Measurements from ENCODE around the gene SACS.

Gene SACS, protein sequence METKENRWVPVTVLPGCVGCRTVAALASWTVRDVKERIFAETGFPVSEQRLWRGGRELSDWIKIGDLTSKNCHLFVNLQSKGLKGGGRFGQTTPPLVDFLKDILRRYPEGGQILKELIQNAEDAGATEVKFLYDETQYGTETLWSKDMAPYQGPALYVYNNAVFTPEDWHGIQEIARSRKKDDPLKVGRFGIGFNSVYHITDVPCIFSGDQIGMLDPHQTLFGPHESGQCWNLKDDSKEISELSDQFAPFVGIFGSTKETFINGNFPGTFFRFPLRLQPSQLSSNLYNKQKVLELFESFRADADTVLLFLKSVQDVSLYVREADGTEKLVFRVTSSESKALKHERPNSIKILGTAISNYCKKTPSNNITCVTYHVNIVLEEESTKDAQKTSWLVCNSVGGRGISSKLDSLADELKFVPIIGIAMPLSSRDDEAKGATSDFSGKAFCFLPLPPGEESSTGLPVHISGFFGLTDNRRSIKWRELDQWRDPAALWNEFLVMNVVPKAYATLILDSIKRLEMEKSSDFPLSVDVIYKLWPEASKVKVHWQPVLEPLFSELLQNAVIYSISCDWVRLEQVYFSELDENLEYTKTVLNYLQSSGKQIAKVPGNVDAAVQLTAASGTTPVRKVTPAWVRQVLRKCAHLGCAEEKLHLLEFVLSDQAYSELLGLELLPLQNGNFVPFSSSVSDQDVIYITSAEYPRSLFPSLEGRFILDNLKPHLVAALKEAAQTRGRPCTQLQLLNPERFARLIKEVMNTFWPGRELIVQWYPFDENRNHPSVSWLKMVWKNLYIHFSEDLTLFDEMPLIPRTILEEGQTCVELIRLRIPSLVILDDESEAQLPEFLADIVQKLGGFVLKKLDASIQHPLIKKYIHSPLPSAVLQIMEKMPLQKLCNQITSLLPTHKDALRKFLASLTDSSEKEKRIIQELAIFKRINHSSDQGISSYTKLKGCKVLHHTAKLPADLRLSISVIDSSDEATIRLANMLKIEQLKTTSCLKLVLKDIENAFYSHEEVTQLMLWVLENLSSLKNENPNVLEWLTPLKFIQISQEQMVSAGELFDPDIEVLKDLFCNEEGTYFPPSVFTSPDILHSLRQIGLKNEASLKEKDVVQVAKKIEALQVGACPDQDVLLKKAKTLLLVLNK (N-terminal part only)

DNA sequence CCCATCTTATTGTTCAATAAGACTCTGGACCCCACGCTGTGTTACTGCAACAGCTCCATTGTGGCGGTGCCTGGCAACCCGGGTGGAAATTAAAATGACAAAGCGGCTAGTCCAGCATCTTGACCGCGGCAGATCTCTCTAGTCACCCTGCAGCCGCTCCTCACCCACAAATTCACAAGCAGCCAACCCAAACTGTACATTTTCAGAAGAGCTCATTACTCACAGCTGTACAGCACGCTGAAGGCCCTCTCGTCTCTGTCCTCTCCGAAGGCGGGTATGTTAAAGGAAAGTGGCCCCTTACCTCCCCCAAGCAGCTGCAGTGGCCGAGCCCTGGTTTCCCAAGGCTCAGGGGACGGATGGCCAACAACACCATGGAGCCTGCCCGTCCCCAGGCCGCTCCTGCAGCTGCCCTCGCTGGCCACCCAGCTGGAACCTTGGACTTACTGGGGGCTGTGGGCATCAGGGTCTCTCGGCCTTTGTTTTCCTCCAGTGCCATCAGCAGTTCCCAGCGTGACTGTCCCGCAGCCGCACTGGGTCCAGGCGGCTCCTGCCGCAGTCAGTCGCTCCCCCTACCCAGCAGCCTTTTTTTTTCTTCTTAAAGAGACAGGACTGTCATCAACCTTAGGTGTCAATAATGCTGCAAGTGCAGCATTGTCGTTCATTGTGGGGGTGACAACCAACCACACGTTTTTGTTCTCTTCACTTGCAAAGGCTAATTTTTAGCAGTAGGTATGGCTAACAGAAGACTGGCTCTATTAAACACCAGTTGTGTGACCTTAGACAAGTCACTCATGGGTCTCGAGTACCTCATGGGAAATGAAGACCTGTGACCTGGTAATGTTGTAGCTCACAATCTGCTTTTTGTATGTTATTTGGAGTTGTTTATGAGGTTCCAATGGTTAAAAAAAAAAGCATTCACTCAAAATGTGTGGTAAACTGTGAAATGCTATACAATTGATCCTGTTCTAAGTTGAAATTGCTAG lies at the start of gene SACS:
Gene SACS (minus strand): TSS at position 532 of the 983 bp plus-strand sequence. CDS start 22,463 bp downstream, outside the sequence.
- Mint-ChIP-seq H3K27ac (no peak within 1 kb of the TSS), H3K4me3 (no peak within 1 kb of the TSS), H3K4me1 (peaks cover 8% of the 10 kb centered on the region), H3K9me3 (no peaks in the 10 kb centered on the region), H3K36me3 (no peaks in the 10 kb centered on the region), H3K27me3 (peaks cover 44% of the 10 kb centered on the region)
- ATAC-seq = no peak

DNA sequence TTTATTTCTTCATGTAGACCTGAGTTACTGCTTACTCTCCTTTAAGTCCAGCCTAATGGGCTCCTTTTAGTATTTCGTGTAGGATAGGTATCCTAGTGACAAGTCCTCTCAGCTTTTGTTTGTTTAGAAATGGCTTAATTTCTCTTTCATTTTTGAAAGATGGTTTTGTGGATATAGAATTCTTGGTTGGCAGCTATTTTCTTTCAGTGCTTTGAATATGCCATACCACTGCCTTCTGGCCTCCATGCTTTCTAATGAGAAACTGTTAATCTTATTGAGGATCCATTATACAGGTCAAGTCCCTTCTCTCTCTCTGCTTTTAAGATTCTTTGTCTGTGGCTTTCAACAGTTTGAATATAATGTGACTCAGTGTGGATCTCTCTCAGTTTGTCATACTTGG lies 46.8 kb upstream of the SACS start:
- Mint-ChIP-seq H3K4me3 (no peak overlapping the region), H3K27ac (no peak overlapping the region), H3K27me3 (peaks cover 35% of the 10 kb centered on the region), H3K9me3 (peaks cover 15% of the 10 kb centered on the region), H3K4me1 (no peaks in the 10 kb centered on the region), H3K36me3 (peaks cover 12% of the 10 kb centered on the region)
- no peak for ATAC-seq

DNA sequence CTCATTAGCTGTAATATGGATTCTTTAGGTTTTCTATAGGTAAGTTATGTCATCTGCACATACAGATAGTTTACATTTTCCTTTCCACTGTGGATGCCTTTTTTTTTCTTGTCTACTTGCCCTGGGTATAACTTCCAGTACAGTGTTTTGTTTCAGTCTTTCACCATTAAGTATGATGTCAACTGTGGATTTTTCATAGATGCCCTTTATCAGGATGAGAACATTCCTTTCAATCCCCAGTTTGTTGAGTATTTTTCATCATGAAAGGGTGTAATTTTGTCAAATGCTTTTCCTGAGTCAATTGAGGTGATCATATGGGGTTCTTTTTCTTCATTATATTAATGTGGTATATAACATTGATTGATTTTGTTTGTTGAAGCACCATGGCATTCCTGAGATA lies 43.6 kb upstream of the SACS start:
- H3K9me3 Mint-ChIP-seq = peaks cover 15% of the 10 kb centered on the region
- H3K27me3 Mint-ChIP-seq = peaks cover 25% of the 10 kb centered on the region
- no peaks in the 10 kb centered on the region for H3K4me1 Mint-ChIP-seq
- peaks cover 12% of the 10 kb centered on the region for H3K36me3 Mint-ChIP-seq
- H3K27ac Mint-ChIP-seq = no peak overlapping the region
- H3K4me3 Mint-ChIP-seq = no peak overlapping the region
- ATAC-seq = no peak

DNA sequence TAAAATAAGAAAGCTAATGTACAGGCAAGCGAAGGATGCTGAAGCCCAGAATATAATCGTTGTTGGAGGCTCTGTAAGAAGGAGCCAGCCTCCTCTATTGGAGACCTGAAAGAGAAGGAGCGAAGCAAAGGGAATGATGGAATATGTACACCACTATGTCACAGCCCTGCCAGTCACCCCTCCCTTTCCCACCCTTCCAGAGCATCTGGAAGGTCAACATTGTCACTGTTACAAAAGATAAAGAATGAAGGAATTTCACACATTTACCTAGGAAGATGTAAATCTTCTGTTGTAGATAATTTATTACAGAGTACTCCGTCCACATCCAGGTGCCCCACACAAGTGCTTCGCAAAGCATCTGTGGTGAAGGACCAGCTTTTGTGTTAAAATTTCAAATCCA lies 39.7 kb upstream of the SACS start:
- Mint-ChIP-seq H3K36me3 (no peaks in the 10 kb centered on the region), H3K4me3 (no peak overlapping the region), H3K27ac (no peak overlapping the region), H3K27me3 (peaks cover 13% of the 10 kb centered on the region), H3K4me1 (no peaks in the 10 kb centered on the region), H3K9me3 (no peaks in the 10 kb centered on the region)
- ATAC-seq = no peak

DNA sequence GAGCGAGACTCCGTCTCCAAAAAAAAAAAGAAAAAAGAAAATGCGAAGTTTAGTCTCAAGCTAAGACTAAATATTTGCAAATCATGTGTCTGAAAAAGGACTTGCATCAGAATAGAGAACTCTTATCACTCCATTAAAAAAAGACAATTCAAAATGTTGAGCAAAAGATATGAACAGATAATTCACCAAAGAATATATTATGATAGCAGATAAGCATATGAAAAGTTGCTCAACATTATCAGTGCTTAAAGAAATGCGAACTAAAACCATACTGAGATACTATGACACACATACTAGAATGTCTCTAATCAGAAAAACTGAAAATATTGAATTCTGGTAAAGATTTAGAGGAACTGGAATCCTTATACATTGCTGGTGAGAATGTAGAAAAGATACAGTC lies 38.7 kb upstream of the SACS start:
- Mint-ChIP-seq H3K27me3 (peaks cover 7% of the 10 kb centered on the region), H3K4me3 (no peak overlapping the region), H3K27ac (no peak overlapping the region), H3K9me3 (no peaks in the 10 kb centered on the region), H3K4me1 (peaks cover 3% of the 10 kb centered on the region), H3K36me3 (no peaks in the 10 kb centered on the region)
- ATAC-seq = no peak

- Mint-ChIP-seq H3K4me1 (peaks cover 10% of the 10 kb centered on the region), H3K9me3 (no peaks in the 10 kb centered on the region), H3K36me3 (no peaks in the 10 kb centered on the region), H3K4me3 (no peak overlapping the region), H3K27ac (no peak overlapping the region), H3K27me3 (peaks cover 9% of the 10 kb centered on the region)
- no peak for ATAC-seq
Observed at GRCh38 chr13:23470790-23471614, 37.5 kb upstream of the SACS start.

DNA sequence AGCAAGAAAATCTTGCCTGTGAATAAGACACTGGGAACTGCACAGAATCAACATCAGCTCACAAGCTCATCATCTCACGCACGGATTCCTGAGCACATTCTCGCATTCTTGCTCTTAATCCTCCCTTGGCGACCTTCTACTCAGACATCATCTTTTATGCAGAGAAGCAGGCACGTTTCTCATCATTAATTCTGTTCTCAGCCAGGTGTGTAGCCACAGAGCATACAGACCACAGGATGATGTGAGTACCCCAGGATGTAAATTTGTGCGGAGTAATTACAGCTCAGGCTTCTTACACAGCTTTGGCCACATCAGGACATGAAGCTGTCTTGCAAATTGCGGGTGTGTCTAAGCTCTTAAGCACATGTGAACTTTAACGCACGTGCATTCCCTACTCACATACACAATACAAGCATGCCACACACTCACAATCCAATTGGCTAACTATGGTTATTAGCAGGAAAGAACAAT lies 36.5 kb upstream of the SACS start:
- H3K4me1 Mint-ChIP-seq = peaks cover 14% of the 10 kb centered on the region
- ATAC-seq = no peak
- no peak overlapping the region for H3K4me3 Mint-ChIP-seq
- H3K27ac Mint-ChIP-seq = no peak overlapping the region
- H3K9me3 Mint-ChIP-seq = no peaks in the 10 kb centered on the region
- no peaks in the 10 kb centered on the region for H3K36me3 Mint-ChIP-seq
- H3K27me3 Mint-ChIP-seq = peaks cover 9% of the 10 kb centered on the region

DNA sequence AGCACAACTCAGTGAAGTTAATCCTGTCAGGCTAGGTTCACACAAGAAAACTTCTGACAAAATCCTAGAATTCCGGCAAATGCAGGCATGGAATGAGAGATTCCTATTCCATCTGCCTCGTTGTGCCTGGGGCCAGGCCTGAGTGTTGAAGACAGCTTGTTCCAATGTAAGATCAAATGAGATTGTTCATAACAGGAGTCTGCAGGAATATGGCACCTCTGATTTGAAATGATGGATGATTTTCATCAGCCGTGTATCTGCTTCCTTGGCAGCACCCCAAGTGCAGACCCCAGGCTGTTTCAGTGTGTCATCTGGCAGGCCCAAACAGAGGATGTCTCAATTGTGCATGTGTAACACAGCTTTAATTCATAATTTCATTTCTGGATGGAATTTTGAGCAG lies 35.3 kb upstream of the SACS start:
- peaks cover 14% of the 10 kb centered on the region for H3K4me1 Mint-ChIP-seq
- no peaks in the 10 kb centered on the region for H3K36me3 Mint-ChIP-seq
- no peak overlapping the region for H3K27ac Mint-ChIP-seq

DNA sequence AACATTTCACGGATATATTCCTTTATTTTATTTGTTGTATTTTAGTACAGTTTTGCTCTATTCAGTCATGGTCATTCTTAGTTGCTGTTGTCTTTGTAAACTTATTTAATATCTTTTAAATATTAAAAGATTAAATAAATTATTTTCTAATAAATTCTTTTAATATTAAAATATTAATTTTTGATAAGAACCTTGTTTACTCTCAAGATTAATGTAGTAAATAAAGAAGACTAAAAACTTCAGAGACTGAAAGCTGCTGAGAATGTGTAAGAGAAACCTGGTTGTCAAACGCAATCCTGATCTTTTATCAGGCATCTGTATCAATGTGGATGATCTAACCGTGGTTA lies 34.4 kb upstream of the SACS start:
- ATAC-seq = no peak
- H3K9me3 Mint-ChIP-seq = no peaks in the 10 kb centered on the region

More for the DNA sequence above, 35.3 kb upstream of the SACS start:
- ATAC-seq = no peak
- Mint-ChIP-seq H3K4me3 (no peak overlapping the region), H3K9me3 (no peaks in the 10 kb centered on the region), H3K27me3 (peaks cover 9% of the 10 kb centered on the region)

GRCh38 chr13:23467048-23467931 lies 33.8 kb upstream of the SACS start:
- Mint-ChIP-seq H3K4me1 (peaks cover 20% of the 10 kb centered on the region), H3K9me3 (no peaks in the 10 kb centered on the region), H3K27ac (peak overlapping the region; percentile 58), H3K36me3 (no peaks in the 10 kb centered on the region), H3K4me3 (no peak overlapping the region), H3K27me3 (peaks cover 13% of the 10 kb centered on the region)
- no peak for ATAC-seq

More for the DNA sequence above, 34.4 kb upstream of the SACS start:
- Mint-ChIP-seq H3K27me3 (peaks cover 9% of the 10 kb centered on the region), H3K4me1 (peaks cover 17% of the 10 kb centered on the region), H3K27ac (no peak overlapping the region), H3K4me3 (no peak overlapping the region), H3K36me3 (no peaks in the 10 kb centered on the region)

- Mint-ChIP-seq H3K4me3 (peak overlapping the region; percentile 80), H3K9me3 (no peaks in the 10 kb centered on the region), H3K4me1 (peaks cover 20% of the 10 kb centered on the region), H3K27ac (peak overlapping the region; percentile 58), H3K36me3 (no peaks in the 10 kb centered on the region), H3K27me3 (peaks cover 19% of the 10 kb centered on the region)
- peak; percentile 92 for ATAC-seq
Observed at GRCh38 chr13:23466144-23467002, 32.9 kb upstream of the SACS start.

DNA sequence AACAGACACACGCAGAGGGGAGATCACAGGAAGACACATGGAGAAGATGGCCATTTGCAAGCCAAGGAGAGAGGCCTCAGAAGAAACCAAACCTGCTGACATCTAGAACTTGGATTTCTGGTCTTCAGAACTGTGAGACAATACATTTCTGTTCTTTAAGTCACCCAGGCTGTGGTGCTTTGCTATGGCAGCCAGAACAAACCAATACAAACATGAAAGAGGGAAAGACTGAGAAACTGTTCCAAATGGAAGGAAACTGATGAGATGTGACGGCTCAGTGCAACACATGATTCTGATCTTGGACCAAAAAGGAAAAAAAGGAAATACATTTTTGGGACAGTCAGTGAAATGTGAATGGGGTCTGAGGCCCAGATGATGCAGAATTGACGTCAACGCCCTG lies 30.2 kb upstream of the SACS start:
- Mint-ChIP-seq H3K4me3 (no peak overlapping the region), H3K27me3 (peaks cover 19% of the 10 kb centered on the region), H3K4me1 (peaks cover 40% of the 10 kb centered on the region), H3K27ac (no peak overlapping the region), H3K36me3 (no peaks in the 10 kb centered on the region), H3K9me3 (no peaks in the 10 kb centered on the region)
- no peak for ATAC-seq

Measured in stimulated activated memory B cell treated with anti-CD40 and anti-IgM and Interleukin-4, amounts not matched to agents 10 μg/mL and 1 μg/mL and 100 μg/mL, for 72 hours (primary cell).